PFSK-1 (cell line): ENCODE results near the gene NCEH1.

ENCODE experiments used
- FOXP2 ChIP-seq: optimal IDR thresholded peaks from 2 replicates; pipeline ENCODE3; 2011; ENCODE audit warnings: borderline replicate concordance, control low read depth, inconsistent platforms; ENCODE audit not compliant: insufficient read depth; ENCODE audit errors: extremely low read length, extremely low read depth
- POLR2AphosphoS5 ChIP-seq: IDR thresholded peaks from 2 replicates; pipeline ENCODE4 v1.6.1; 2012; ENCODE audit warnings: low read depth, mild to moderate bottlenecking, control low read depth, low read length, moderate library complexity
- SIN3A ChIP-seq: IDR thresholded peaks from 2 replicates; pipeline ENCODE4 v1.6.1; 2012; ENCODE audit warnings: mild to moderate bottlenecking, low read length, moderate library complexity, borderline replicate concordance; ENCODE audit not compliant: insufficient read depth
- TAF1 ChIP-seq: IDR thresholded peaks from 2 replicates; pipeline ENCODE4 v1.6.1; 2012; ENCODE audit warnings: low read length, control low read depth, borderline replicate concordance; ENCODE audit not compliant: insufficient read depth
- TF ChIP-seq, protein P1 (sequence below), 2 experiments: IDR thresholded peaks; 2 replicates each; pipeline versions ENCODE4 v1.6.1 to v1.8.0; 2011 to 2012; ENCODE audit warnings: low read depth in 2 of 2, low read length in 2 of 2, control low read depth in 1 of 2, inconsistent platforms in 1 of 2, mild to moderate bottlenecking in 1 of 2, moderate library complexity in 1 of 2; ENCODE audit not compliant: insufficient read depth in 1 of 2

Gene NCEH1

DNA sequence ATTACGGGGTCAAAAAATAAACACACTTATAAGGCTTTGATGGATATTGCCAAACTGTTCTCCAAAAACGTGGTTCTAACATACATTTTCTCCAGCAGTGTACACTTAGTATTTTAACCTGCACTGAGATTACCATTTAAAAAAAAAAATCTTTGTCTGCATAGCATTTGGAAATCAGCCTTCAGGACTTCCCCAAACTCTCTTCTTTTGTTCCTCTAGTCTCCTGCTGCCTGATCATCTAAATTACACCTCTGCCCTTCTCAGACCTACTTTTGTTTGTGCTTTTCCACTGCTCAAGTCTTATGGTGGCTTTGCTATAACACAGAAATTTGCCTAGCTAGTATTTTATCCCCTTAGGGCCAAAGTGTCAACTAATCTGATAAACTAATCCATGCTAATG is 3.8 kb downstream of the NCEH1 start:
- no peak for TF ChIP-seq POLR2AphosphoS5
- no peak for TF ChIP-seq TAF1
- TF ChIP-seq, protein P1, sequence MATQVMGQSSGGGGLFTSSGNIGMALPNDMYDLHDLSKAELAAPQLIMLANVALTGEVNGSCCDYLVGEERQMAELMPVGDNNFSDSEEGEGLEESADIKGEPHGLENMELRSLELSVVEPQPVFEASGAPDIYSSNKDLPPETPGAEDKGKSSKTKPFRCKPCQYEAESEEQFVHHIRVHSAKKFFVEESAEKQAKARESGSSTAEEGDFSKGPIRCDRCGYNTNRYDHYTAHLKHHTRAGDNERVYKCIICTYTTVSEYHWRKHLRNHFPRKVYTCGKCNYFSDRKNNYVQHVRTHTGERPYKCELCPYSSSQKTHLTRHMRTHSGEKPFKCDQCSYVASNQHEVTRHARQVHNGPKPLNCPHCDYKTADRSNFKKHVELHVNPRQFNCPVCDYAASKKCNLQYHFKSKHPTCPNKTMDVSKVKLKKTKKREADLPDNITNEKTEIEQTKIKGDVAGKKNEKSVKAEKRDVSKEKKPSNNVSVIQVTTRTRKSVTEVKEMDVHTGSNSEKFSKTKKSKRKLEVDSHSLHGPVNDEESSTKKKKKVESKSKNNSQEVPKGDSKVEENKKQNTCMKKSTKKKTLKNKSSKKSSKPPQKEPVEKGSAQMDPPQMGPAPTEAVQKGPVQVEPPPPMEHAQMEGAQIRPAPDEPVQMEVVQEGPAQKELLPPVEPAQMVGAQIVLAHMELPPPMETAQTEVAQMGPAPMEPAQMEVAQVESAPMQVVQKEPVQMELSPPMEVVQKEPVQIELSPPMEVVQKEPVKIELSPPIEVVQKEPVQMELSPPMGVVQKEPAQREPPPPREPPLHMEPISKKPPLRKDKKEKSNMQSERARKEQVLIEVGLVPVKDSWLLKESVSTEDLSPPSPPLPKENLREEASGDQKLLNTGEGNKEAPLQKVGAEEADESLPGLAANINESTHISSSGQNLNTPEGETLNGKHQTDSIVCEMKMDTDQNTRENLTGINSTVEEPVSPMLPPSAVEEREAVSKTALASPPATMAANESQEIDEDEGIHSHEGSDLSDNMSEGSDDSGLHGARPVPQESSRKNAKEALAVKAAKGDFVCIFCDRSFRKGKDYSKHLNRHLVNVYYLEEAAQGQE (IDR thresholded peaks at IDR 0.05; ENCODE audit: insufficient read depth in 1 of 2, low read depth in 2 of 2, low read length in 2 of 2) = no peak
- TF ChIP-seq SIN3A = no peak
- TF ChIP-seq FOXP2 = no peak

DNA sequence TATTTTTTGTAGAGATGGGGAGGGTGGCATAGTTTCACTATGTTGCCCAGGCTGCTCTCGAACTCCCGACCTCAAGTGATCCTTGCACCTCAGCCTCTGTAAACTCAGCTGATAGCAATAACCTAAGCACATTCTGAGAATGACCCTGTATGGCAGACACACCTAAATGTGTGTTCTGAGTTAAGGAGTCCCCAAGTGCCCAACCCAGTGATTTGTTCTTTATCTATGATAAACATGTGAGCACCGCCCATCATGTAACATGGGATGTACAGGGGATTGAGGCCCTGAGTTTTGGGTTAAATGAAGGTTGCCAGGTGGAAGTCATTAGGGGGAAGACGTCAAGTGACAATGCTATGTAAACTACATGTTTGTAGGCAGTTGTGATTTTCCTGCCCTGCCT is 5.7 kb downstream of the NCEH1 start:
- TF ChIP-seq TAF1 = no peak
- TF ChIP-seq FOXP2 = no peak
- TF ChIP-seq SIN3A = no peak
- TF ChIP-seq, protein P1 (IDR thresholded peaks at IDR 0.05; ENCODE audit: insufficient read depth in 1 of 2, low read depth in 2 of 2, low read length in 2 of 2) = no peak
- TF ChIP-seq POLR2AphosphoS5 = no peak

DNA sequence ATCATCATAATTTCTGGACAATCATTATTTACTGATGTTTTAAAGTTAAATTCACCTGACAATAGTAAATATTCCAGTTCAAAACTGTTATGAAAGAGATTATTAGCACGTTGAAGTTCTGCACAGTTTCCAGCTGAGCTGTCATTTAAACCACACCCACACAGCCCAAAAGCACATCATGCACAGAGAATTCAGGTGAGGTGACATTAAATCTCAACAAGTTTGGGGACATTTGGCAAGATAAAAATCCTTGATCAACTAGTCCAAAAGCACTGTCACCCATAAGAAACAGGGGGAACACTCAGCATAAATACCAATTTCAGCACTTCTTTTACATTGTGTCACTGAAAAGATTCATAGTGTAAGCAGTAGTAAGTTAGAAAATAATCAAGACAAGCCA is 6.9 kb downstream of the NCEH1 start:
- TF ChIP-seq FOXP2 = no peak
- no peak for TF ChIP-seq TAF1
- TF ChIP-seq, protein P1 (IDR thresholded peaks at IDR 0.05; ENCODE audit: insufficient read depth in 1 of 2, low read depth in 2 of 2, low read length in 2 of 2) = no peak
- TF ChIP-seq SIN3A = no peak
- TF ChIP-seq POLR2AphosphoS5 = no peak

DNA sequence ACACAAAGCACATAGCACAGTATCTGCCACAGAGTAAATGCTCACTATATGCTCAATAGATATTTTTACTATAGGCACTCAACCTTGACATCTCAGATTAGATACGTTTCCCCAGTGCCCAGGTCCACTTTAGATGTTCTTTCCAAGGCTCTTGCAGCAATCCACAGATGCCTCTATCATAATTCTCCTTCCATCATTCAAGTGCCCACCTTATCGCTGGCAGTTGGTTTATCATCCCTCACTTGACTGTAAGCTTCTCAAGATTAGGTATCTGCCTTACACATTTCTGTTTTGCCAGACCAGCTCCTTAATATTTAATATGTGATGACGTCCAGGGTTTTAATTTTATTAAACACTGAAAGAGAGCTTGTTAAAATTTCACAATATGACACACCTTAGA is 8.6 kb downstream of the NCEH1 start:
- TF ChIP-seq POLR2AphosphoS5 (no peak), FOXP2 (no peak), TAF1 (no peak), SIN3A (no peak)
- TF ChIP-seq, protein P1 (IDR thresholded peaks at IDR 0.05; ENCODE audit: insufficient read depth in 1 of 2, low read depth in 2 of 2, low read length in 2 of 2) = no peak

DNA sequence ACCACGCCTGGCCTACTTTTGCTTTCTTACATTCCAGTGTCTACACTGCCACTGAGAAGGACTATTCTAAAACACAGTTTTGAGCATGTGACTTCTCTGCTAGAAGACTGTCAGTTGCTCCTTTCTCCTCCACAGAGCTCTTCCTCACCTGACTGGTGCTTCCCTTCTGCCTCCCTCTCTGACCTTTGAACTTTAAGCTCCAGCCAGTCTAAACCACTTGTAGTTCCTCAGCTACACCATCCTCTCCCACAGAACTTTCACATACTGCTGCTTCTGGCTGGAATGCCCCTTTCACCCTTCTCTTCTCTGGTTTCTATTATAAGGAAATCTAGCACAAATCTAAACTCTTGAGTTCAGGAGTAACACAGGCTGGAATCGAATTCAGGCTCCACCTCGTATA is 9.1 kb downstream of the NCEH1 start:
- no peak for TF ChIP-seq FOXP2
- TF ChIP-seq SIN3A = no peak
- TF ChIP-seq POLR2AphosphoS5 = no peak
- no peak for TF ChIP-seq TAF1
- TF ChIP-seq, protein P1 (IDR thresholded peaks at IDR 0.05; ENCODE audit: insufficient read depth in 1 of 2, low read depth in 2 of 2, low read length in 2 of 2) = no peak
